Measurements from ENCODE around the gene ZNF575.

- TF ChIP-seq GATA2 (IDR thresholded peaks at IDR 0.05; ENCODE audit: low read depth, low read length) (no peak), GATA3 (IDR thresholded peaks at IDR 0.05; ENCODE audit: low read depth, low read length) (no peak)
Observed at GRCh38 chr19:43553656-43554055, 20.7 kb downstream of the ZNF575 start.
